Fibroblast of the aortic adventitia (primary cell): ENCODE measurements around the gene SLC36A3. TPM values are rescaled to one million over a fixed set of nuclear protein-coding genes. Genes with fewer than 3 reads are reported as not detected.

Experiments
- DNase-seq: peaks from one replicate; pipeline ENCODE4 v3.0.0-alpha.2; 2010; ENCODE audit warnings: low read depth
- H3K4me3 ChIP-seq: 2 replicates; pipeline ENCODE4 v1.5.1; 2011; ENCODE audit warnings: low read depth, mild to moderate bottlenecking, control low read depth, low read length, moderate library complexity
- CTCF ChIP-seq: IDR thresholded peaks from 2 replicates; pipeline ENCODE4 v1.5.1; 2011; ENCODE audit warnings: mild to moderate bottlenecking, low read length, control low read depth, inconsistent platforms; ENCODE audit not compliant: insufficient read depth
- total RNA-seq: library from RNA; depleted of rRNA; stranded (reverse); fragments of >200 nt; gene quantifications from 2 replicates; pipeline ENCODE4 v1.2.3, GENCODE V29; 2012; ENCODE audit warnings: low replicate concordance

Gene SLC36A3
- total RNA-seq, 1 donor: not detected

GRCh38 chr5:151320481-151320880, 16.9 kb upstream of the SLC36A3 start:
- no peak overlapping the region for H3K4me3 ChIP-seq
- no peak for TF ChIP-seq CTCF
- no peak for DNase-seq

- DNase-seq: peak; percentile 20
Measured at GRCh38 chr5:151318850-151319732, 15.5 kb upstream of the SLC36A3 start.

GRCh38 chr5:151317871-151318270, 14.3 kb upstream of the SLC36A3 start:
- DNase-seq: no peak
- H3K4me3 ChIP-seq: no peak overlapping the region
- no peak for TF ChIP-seq CTCF

More at GRCh38 chr5:151318850-151319732, 15.5 kb upstream of the SLC36A3 start:
- TF ChIP-seq CTCF: peak; percentile 34
- no peak overlapping the region for H3K4me3 ChIP-seq

GRCh38 chr5:151315998-151316597, 12.5 kb upstream of the SLC36A3 start:
- TF ChIP-seq CTCF: peak; percentile 97
- H3K4me3 ChIP-seq: no peak overlapping the region
- peak; percentile 82 for DNase-seq

- DNase-seq: no peak
- H3K4me3 ChIP-seq: no peak overlapping the region
- TF ChIP-seq CTCF: no peak
Measured at GRCh38 chr5:151313357-151313756, 9.8 kb upstream of the SLC36A3 start.

- no peak for DNase-seq
Measured at GRCh38 chr5:151312756-151313324, 9.3 kb upstream of the SLC36A3 start.

More at GRCh38 chr5:151312756-151313324, 9.3 kb upstream of the SLC36A3 start:
- no peak overlapping the region for H3K4me3 ChIP-seq
- no peak for TF ChIP-seq CTCF
